ENCODE data around the gene UBE2H.

Gene UBE2H

GRCh38 chr7:129946282-129946681, 6.5 kb downstream of the UBE2H start:
- DNase-seq (ENCODE audit: low read depth): no peak
- no peak overlapping the region for H3K4me3 ChIP-seq (ENCODE audit: low read length)
- TF ChIP-seq, protein P1, sequence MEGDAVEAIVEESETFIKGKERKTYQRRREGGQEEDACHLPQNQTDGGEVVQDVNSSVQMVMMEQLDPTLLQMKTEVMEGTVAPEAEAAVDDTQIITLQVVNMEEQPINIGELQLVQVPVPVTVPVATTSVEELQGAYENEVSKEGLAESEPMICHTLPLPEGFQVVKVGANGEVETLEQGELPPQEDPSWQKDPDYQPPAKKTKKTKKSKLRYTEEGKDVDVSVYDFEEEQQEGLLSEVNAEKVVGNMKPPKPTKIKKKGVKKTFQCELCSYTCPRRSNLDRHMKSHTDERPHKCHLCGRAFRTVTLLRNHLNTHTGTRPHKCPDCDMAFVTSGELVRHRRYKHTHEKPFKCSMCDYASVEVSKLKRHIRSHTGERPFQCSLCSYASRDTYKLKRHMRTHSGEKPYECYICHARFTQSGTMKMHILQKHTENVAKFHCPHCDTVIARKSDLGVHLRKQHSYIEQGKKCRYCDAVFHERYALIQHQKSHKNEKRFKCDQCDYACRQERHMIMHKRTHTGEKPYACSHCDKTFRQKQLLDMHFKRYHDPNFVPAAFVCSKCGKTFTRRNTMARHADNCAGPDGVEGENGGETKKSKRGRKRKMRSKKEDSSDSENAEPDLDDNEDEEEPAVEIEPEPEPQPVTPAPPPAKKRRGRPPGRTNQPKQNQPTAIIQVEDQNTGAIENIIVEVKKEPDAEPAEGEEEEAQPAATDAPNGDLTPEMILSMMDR (conservative IDR thresholded peaks at IDR 0.05; ENCODE audit: low read length): no peak

DNA sequence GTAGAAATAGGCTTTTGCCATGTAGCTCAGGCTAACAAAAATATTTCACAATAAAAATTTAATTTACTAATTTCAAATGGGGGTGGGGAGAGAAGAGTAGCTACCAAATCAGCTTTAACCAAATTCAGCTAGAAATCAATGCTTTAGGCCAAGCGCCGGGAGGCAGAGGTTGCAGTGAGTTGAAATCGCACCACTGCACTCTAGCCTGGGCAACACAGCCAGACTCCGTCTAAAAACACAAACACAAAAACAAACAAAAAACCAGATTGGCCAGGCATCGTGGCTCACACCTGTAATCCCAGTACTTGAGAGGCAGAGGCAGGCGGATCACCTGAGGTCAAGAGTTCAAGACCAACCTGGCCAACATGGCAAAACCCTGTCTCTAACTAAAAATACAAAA, 9.4 kb downstream of the UBE2H start:
- no peak overlapping the region for H3K4me3 ChIP-seq (ENCODE audit: low read length)
- DNase-seq (ENCODE audit: low read depth): no peak
- TF ChIP-seq, protein P1 (conservative IDR thresholded peaks at IDR 0.05; ENCODE audit: low read length): no peak

- no peak overlapping the region for H3K4me3 ChIP-seq (ENCODE audit: low read length)
- DNase-seq (ENCODE audit: low read depth): no peak
- TF ChIP-seq, protein P1 (conservative IDR thresholded peaks at IDR 0.05; ENCODE audit: low read length): no peak
Measured at GRCh38 chr7:129940329-129940728, 12.4 kb downstream of the UBE2H start.

GRCh38 chr7:129939881-129940280, 12.9 kb downstream of the UBE2H start:
- TF ChIP-seq, protein P1 (conservative IDR thresholded peaks at IDR 0.05; ENCODE audit: low read length): no peak
- DNase-seq (ENCODE audit: low read depth): no peak
- H3K4me3 ChIP-seq (ENCODE audit: low read length): no peak overlapping the region

GRCh38 chr7:129933627-129934026, 19.1 kb downstream of the UBE2H start:
- TF ChIP-seq, protein P1 (conservative IDR thresholded peaks at IDR 0.05; ENCODE audit: low read length): no peak
- H3K4me3 ChIP-seq (ENCODE audit: low read length): no peak overlapping the region

DNA sequence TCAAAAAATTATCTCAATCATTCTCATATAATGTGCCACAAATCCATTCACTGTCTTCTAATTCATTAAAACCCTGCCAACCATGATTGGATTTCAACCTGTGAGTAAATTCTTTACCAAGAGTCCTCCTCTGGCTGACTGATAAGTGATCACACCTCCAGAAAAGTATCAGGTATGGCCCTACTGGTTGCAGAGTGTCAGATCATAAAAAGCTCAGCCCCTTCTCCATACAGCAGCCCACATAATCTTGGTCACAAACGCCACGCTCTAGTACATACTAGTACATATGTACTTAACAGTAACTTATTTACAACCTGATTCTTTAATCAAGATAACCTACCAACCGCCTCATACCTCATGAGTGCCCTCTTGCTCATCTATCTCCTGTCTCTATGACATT, 26.1 kb downstream of the UBE2H start:
- TF ChIP-seq, protein P1 (conservative IDR thresholded peaks at IDR 0.05; ENCODE audit: low read length): no peak
- no peak for DNase-seq (ENCODE audit: low read depth)
- H3K4me3 ChIP-seq (ENCODE audit: low read length): no peak overlapping the region

More at GRCh38 chr7:129933627-129934026, 19.1 kb downstream of the UBE2H start:
- DNase-seq (ENCODE audit: low read depth): no peak

DNA sequence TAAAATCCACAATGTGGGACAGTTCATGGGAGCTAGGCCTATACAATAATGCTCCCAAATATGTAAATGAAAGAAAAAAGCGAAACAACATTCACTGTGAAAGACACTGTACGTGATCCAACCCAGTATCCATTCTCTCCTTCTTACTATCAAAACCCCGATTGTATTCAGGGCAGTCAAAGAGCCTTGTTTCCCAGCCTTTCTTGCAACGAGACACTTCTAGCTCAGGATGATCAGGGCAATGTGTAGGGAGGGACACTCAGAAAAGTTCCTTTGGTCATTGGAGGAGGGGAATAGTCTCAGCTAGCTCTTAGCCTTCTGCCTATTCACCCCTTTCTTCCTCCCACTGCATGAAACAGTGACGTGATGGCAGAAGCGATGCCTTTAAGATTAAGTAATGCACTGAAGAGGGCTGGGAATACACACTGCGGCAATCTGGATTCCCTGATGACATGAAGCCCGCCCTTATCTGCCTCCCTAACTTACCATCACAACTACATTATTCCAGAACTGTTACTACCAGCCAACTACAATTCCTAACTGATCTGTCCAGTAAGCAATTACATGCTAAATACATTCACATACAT, 27.3 kb downstream of the UBE2H start:
- TF ChIP-seq, protein P1 (conservative IDR thresholded peaks at IDR 0.05; ENCODE audit: low read length): no peak
- no peak overlapping the region for H3K4me3 ChIP-seq (ENCODE audit: low read length)
- peak; percentile 68 for DNase-seq (ENCODE audit: low read depth)

All from AG10803 (cell line).